Head of caudate nucleus (tissue), 42 donors: Measurements from ENCODE around the gene GYS2.
"Not testable (repeated sequence)": the region's sequence is repeated elsewhere in the genome, so short reads cannot be mapped to it uniquely, and the experiment has no call there.

Source experiments
- DNase-seq, 42 donors: peaks; one replicate each; pipeline versions ENCODE4 v3.0.0 to v3.0.0-alpha.2; 2020 to 2021; ENCODE audit warnings: mixed read lengths in 7 of 42
- intact Hi-C: fragments of 100-400 bp; cut with DNase I; formaldehyde crosslinking; loops from one replicate; pipeline ENCODE4 v1.15.0; 2022

GYS2 gene

GRCh38 chr12:21604245-21605101, at the start of gene GYS2:
Gene GYS2, minus strand, starts transcription at chr12:21604847. Its CDS starts 255 bp downstream, at chr12:21604592.
- intact Hi-C loops = no loop called here
- DNase-seq = no peak

GRCh38 chr12:21651821-21652220, 47.2 kb upstream of the GYS2 start:
- no peak for DNase-seq
- intact Hi-C loops = loop anchor here (10.0 kb wide), 1 partner anchor 127 kb away; the partner anchor contains the start of gene SPX

GRCh38 chr12:21650997-21651396, 46.4 kb upstream of the GYS2 start:
- no peak for DNase-seq
- intact Hi-C loops = loop anchor here (10.0 kb wide), 1 partner anchor 126 kb away; the partner anchor contains the start of gene SPX

GRCh38 chr12:21649034-21649433, 44.4 kb upstream of the GYS2 start:
- DNase-seq = peak in 8 of 42 donors; percentile 9 to 51 (median 20)
- intact Hi-C loops = no loop called here

- DNase-seq = no peak
Measured at GRCh38 chr12:21648378-21648777, 43.7 kb upstream of the GYS2 start.

GRCh38 chr12:21647179-21647578, 42.5 kb upstream of the GYS2 start:
- intact Hi-C loops = no loop called here

More at GRCh38 chr12:21648378-21648777, 43.7 kb upstream of the GYS2 start:
- intact Hi-C loops = no loop called here

GRCh38 chr12:21645041-21645500, 40.4 kb upstream of the GYS2 start:
- intact Hi-C loops, DNase-seq: not testable (repeated sequence)

More at GRCh38 chr12:21647179-21647578, 42.5 kb upstream of the GYS2 start:
- no peak for DNase-seq

- DNase-seq = no peak
- intact Hi-C loops = no loop called here
Measured at GRCh38 chr12:21644516-21644915, 39.9 kb upstream of the GYS2 start.

- intact Hi-C loops = no loop called here
- no peak for DNase-seq
Measured at GRCh38 chr12:21643758-21644157, 39.1 kb upstream of the GYS2 start.

GRCh38 chr12:21642707-21643389, 38.2 kb upstream of the GYS2 start:
- DNase-seq = no peak
- intact Hi-C loops = no loop called here

GRCh38 chr12:21638054-21638891, 33.6 kb upstream of the GYS2 start:
- no peak for DNase-seq
- intact Hi-C loops = no loop called here

- intact Hi-C loops = no loop called here
- no peak for DNase-seq
Measured at GRCh38 chr12:21634245-21634644, 29.6 kb upstream of the GYS2 start.

- intact Hi-C loops = no loop called here
- no peak for DNase-seq
Measured at GRCh38 chr12:21631367-21631766, 26.7 kb upstream of the GYS2 start.

GRCh38 chr12:21627924-21628323, 23.3 kb upstream of the GYS2 start:
- no peak for DNase-seq
- intact Hi-C loops = no loop called here

- intact Hi-C loops = no loop called here
Measured at GRCh38 chr12:21618566-21618965, 13.9 kb upstream of the GYS2 start.

GRCh38 chr12:21617030-21617429, 12.4 kb upstream of the GYS2 start:
- DNase-seq = no peak
- intact Hi-C loops = no loop called here

More at GRCh38 chr12:21618566-21618965, 13.9 kb upstream of the GYS2 start:
- DNase-seq = no peak

GRCh38 chr12:21615431-21615830, 10.8 kb upstream of the GYS2 start:
- DNase-seq = no peak
- intact Hi-C loops = no loop called here

- intact Hi-C loops = no loop called here
- DNase-seq = no peak
Measured at GRCh38 chr12:21614506-21614905, 9.9 kb upstream of the GYS2 start.

GRCh38 chr12:21613931-21614330, 9.3 kb upstream of the GYS2 start:
- intact Hi-C loops = no loop called here
- no peak for DNase-seq
